ENCODE measurements around the gene SPAG9. TPM values are rescaled to one million over a fixed set of nuclear protein-coding genes. Genes with fewer than 3 reads are reported as not detected.

The SPAG9 gene
- 108 TPM for total RNA-seq
- long read RNA-seq, full-length matches to known transcripts: 10 of 48 reads
- long read RNA-seq, partial matches to known transcripts: 13 of 48 reads
- long read RNA-seq, other reads (novel, unspliced or antisense): 25 of 48 reads

- H3K27me3 ChIP-seq (ENCODE audit: low read depth): no peaks in the 10 kb centered on the region
- TF ChIP-seq, protein P1, sequence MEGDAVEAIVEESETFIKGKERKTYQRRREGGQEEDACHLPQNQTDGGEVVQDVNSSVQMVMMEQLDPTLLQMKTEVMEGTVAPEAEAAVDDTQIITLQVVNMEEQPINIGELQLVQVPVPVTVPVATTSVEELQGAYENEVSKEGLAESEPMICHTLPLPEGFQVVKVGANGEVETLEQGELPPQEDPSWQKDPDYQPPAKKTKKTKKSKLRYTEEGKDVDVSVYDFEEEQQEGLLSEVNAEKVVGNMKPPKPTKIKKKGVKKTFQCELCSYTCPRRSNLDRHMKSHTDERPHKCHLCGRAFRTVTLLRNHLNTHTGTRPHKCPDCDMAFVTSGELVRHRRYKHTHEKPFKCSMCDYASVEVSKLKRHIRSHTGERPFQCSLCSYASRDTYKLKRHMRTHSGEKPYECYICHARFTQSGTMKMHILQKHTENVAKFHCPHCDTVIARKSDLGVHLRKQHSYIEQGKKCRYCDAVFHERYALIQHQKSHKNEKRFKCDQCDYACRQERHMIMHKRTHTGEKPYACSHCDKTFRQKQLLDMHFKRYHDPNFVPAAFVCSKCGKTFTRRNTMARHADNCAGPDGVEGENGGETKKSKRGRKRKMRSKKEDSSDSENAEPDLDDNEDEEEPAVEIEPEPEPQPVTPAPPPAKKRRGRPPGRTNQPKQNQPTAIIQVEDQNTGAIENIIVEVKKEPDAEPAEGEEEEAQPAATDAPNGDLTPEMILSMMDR (IDR thresholded peaks at IDR 0.05): no peak
- H3K36me3 ChIP-seq: no peaks in the 10 kb centered on the region
- ATAC-seq: peak; percentile 88 to 94
- H3K4me3 ChIP-seq: peak within 1 kb of the TSS; percentile 97
- intact Hi-C loops (cut with DNase I): no loop called here
- H3K9me3 ChIP-seq: no peaks in the 10 kb centered on the region
- peak; percentile 96 for DNase-seq
- peaks cover 48% of the 10 kb centered on the region for H3K4me1 ChIP-seq
- H3K27ac ChIP-seq: peak within 1 kb of the TSS; percentile 98
These were observed at the start of gene SPAG9 for GRCh38 chr17:51120739-51121619. Gene SPAG9 (minus strand): TSS chr17:51120868. CDS start chr17:51120656, 212 bp downstream.

DNA sequence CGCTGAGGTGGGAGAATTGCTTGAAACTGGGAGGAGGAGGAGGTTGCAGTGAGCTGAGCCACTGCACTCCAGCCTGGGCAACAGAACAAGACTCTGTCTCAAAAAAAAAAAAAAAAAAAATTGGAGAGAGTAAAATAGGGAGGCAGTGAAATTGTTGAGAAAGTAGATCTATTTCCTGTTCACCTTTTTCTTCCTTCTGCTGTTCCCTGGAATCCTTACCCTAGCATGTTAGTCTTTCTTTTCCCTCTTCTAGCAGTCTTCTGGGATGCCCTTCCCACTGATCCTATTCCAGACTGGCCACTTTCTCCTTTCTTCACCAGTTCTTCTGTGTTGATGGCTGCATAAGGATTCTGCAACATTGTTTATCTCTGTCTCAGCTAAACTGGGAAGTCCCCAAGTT is 48.7 kb upstream of the SPAG9 start:
- ATAC-seq (no peak), DNase-seq (no peak)
- H3K27ac ChIP-seq: no peak overlapping the region
- H3K4me1 ChIP-seq: peaks cover 16% of the 10 kb centered on the region
- intact Hi-C loops (cut with DNase I): no loop called here
- H3K4me3 ChIP-seq: no peak overlapping the region
- TF ChIP-seq, protein P1 (IDR thresholded peaks at IDR 0.05): no peak
- H3K9me3 ChIP-seq: no peaks in the 10 kb centered on the region
- peaks cover 55% of the 10 kb centered on the region for H3K36me3 ChIP-seq
- H3K27me3 ChIP-seq (ENCODE audit: low read depth): no peaks in the 10 kb centered on the region

DNA sequence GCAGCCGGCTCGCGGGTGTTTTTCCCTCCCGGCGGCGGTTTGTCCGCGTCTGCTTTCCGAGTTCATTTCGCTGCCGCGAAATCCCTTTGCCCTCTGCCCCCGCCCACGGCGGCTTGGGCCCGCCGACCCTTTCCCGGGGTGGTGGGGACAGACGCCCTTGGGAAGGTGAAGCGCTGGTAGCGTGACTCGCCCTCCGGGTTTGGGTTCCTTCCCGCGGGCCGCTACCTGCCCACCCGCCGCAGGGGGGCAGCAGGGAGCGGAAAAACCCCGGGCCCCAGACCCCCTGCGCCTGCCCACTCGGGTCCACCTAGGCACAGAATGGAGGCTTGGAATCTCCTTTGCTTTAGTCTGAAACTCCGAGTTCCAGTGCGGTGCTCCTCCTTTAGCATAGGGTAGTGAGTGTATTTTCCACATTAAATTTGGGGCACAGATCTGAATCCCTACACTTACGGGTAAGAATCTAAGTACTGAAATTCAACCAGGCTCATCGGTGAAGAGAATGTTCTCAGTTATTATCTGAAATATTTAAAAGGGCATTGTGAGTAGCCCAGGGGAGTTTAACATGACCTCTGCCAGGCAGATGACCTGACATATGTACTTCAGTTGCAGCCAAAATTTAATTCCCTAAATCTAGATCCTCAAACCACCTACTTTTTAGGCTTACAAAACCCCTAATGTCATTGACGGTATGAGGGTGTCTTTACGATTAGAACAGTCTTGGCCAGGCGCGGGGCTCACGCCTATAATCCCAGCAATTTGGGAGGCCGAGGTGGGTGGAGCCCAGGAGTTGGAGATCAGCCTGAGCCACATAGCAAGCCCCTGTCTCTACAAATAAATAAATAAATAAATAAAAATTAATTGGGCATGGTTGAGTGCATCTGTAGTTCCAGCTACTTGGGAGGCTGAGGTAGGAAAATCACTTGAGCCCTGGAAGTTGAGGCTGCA is 46.6 kb upstream of the SPAG9 start:
- intact Hi-C loops (cut with DNase I): no loop called here
- H3K27ac ChIP-seq: peak overlapping the region; percentile 94

DNA sequence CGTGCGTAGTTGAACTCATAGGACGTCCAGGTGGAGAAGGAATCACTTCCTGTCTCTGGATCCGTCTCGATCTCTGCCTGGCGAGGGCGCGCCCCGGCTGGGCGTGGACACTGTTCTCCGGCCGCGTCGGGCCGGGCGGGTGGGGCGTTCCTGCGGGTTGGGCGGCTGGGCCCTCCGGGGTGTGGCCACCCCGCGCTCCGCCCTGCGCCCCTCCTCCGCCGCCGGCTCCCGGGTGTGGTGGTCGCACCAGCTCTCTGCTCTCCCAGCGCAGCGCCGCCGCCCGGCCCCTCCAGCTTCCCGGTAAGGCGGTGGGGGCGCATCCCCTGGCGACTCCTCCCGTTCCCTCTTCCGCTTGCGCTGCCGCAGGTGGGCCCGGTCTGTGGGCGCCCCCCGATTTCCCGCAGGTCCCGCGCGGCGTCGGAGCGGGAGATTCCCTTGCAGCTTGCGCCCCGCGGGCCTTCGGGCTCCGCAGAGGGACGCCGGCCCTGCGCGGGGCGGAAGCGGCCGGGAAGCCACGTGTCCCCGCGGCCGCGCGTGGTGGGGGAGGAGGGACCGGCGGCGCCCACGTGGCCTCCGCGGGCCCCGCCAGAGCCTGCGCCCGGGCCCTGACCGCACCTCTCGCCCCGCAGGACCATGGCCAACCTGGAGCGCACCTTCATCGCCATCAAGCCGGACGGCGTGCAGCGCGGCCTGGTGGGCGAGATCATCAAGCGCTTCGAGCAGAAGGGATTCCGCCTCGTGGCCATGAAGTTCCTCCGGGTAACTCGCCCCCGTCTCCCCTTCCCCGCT is 45.7 kb upstream of the SPAG9 start, which contains the start of gene NME2:
Gene NME2 (plus strand): TSS at position 214 of the 789 bp plus-strand sequence. CDS start 420 bp downstream, at position 634.
- H3K4me3 ChIP-seq: peak within 1 kb of the TSS; percentile 88
- ATAC-seq (peak; percentile 98), DNase-seq (peak; percentile 94)
- intact Hi-C loops (cut with DNase I): no loop called here
- no peaks in the 10 kb centered on the region for H3K27me3 ChIP-seq (ENCODE audit: low read depth)
- peak within 1 kb of the TSS; percentile 94 for H3K27ac ChIP-seq
- TF ChIP-seq, protein P1 (IDR thresholded peaks at IDR 0.05): no peak
- H3K9me3 ChIP-seq: no peaks in the 10 kb centered on the region
- peaks cover 47% of the 10 kb centered on the region for H3K36me3 ChIP-seq
- peaks cover 16% of the 10 kb centered on the region for H3K4me1 ChIP-seq

More for the DNA sequence above, 46.6 kb upstream of the SPAG9 start:
- H3K27me3 ChIP-seq (ENCODE audit: low read depth): no peaks in the 10 kb centered on the region
- DNase-seq: no peak
- H3K9me3 ChIP-seq: no peaks in the 10 kb centered on the region
- H3K4me1 ChIP-seq: peaks cover 16% of the 10 kb centered on the region
- ATAC-seq: peak; percentile 69
- peaks cover 47% of the 10 kb centered on the region for H3K36me3 ChIP-seq
- H3K4me3 ChIP-seq: peak overlapping the region; percentile 88
- TF ChIP-seq, protein P1 (IDR thresholded peaks at IDR 0.05): peak; percentile 65
